GM23338 (cell line): Measurements from ENCODE around the gene SFR1.

Source experiments
- CREB1 ChIP-seq: fragments of 250-450 bp; sonication (Bioruptor Pico); IDR thresholded peaks from 2 replicates; pipeline ENCODE4 v1.5.0; 2020; ENCODE audit warnings: low read depth, mild to moderate bottlenecking, moderate library complexity
- CTCF ChIP-seq, 2 experiments: fragments of 200-600 bp in 1 of 2; sonication (generic) in 1 of 2; conservative IDR thresholded peaks; 2 replicates each; pipeline versions ENCODE4 v1.5.1 to v1.6.1; 2016 to 2017; ENCODE audit warnings: antibody characterized with exemption in 2 of 2, low read depth in 2 of 2, mild to moderate bottlenecking in 2 of 2, moderate library complexity in 1 of 2
- POLR2AphosphoS5 ChIP-seq: IDR thresholded peaks from 2 replicates; pipeline ENCODE4 v1.6.1; 2016; ENCODE audit warnings: antibody characterized with exemption, low read depth

GRCh38 chr10:104128214-104128613 lies 6.2 kb downstream of the SFR1 start:
- TF ChIP-seq CREB1 (CRISPR knock-in tag) (no peak), CTCF (conservative IDR thresholded peaks at IDR 0.05; ENCODE audit: low read depth in 2 of 2) (no peak), POLR2AphosphoS5 (no peak)
